Measurements from ENCODE around the gene CD300LD. TPM values are rescaled to one million over a fixed set of nuclear protein-coding genes. Genes with fewer than 3 reads are reported as not detected.

The CD300LD gene
- polyA plus RNA-seq, 1 of the 3 experiments (the other 2 are of a cell fraction) = not detected

DNA sequence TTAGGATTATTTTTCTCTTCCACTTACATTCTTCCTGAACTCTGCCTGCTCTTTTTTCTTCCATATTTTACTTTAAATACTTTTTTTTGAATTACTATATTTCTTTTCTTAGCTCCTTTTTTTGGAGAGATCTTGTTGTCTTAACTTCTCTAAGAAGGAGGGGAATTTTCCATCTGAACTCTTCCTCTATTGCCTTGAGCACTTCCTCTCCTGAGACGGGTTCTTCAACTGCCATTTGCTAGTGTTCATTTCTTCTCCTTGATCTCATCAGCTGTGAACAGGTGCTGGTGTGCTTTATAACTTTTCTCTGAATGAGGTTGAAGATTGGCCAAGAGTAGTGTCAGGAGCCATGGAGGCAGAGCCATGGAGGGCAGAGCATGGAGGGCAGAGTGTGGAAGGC, 15.1 kb upstream of the CD300LD start:
- Histone ChIP-seq H3K9me3 (no peaks in the 10 kb centered on the region), H3K4me2 (no peak overlapping the region), H2AFZ (ENCODE audit: low read depth) (no peak overlapping the region), H3K4me1 (ENCODE audit: control insufficient read depth in 1 of 2, insufficient read depth in 2 of 2, low read depth in 1 of 2, low read length in 1 of 2) (no peaks in the 10 kb centered on the region), H3F3A (replicated peaks; ENCODE audit: insufficient read depth) (no peaks in the 10 kb centered on the region), H3K9me2 (no peaks in the 10 kb centered on the region), H3K27ac (ENCODE audit: low read depth in 2 of 2, low read length in 1 of 2) (no peak overlapping the region), H4K20me1 (ENCODE audit: insufficient read depth) (no peaks in the 10 kb centered on the region), H3K27me3 (ENCODE audit: insufficient read depth) (no peaks in the 10 kb centered on the region), H3K36me3 (replicated peaks in 1 of 2; ENCODE audit: control insufficient read depth in 1 of 2, insufficient read depth in 2 of 2, low read length in 1 of 2) (no peaks in the 10 kb centered on the region), H3K9ac (no peak overlapping the region), H3K79me2 (ENCODE audit: insufficient read depth) (no peaks in the 10 kb centered on the region), H3K4me3 (ENCODE audit: low read depth in 2 of 2, low read length in 1 of 2) (no peak overlapping the region)
- POLR2A ChIA-PET = no interaction called here
- TF ChIP-seq, protein P1, sequence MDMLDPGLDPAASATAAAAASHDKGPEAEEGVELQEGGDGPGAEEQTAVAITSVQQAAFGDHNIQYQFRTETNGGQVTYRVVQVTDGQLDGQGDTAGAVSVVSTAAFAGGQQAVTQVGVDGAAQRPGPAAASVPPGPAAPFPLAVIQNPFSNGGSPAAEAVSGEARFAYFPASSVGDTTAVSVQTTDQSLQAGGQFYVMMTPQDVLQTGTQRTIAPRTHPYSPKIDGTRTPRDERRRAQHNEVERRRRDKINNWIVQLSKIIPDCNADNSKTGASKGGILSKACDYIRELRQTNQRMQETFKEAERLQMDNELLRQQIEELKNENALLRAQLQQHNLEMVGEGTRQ (IDR thresholded peaks at IDR 0.05; ENCODE audit: borderline replicate concordance, low read depth, low read length) = no peak
- TF ChIP-seq USF1 (IDR thresholded peaks at IDR 0.05; ENCODE audit: borderline replicate concordance, low read depth) (no peak), NFIC (IDR thresholded peaks at IDR 0.05; ENCODE audit: borderline replicate concordance) (no peak), SMC3 (IDR thresholded peaks at IDR 0.05; ENCODE audit: low read depth, low read length) (no peak), RCOR1 (IDR thresholded peaks at IDR 0.05; ENCODE audit: low read length) (no peak), POLR2AphosphoS5 (IDR thresholded peaks at IDR 0.05; ENCODE audit: low read depth, low read length) (no peak), TCF12 (IDR thresholded peaks at IDR 0.05) (no peak), EP300 (IDR thresholded peaks at IDR 0.05; ENCODE audit: borderline replicate concordance in 1 of 2, low read depth in 1 of 2, low read length in 1 of 2) (no peak), REST (IDR thresholded peaks at IDR 0.05; ENCODE audit: low read depth, low read length) (no peak), ELF1 (IDR thresholded peaks at IDR 0.05) (no peak), MXI1 (IDR thresholded peaks at IDR 0.05; ENCODE audit: low read depth, low read length) (no peak), JUND (IDR thresholded peaks at IDR 0.05) (no peak), YY1 (IDR thresholded peaks at IDR 0.05; ENCODE audit: low read depth) (no peak), CHD2 (IDR thresholded peaks at IDR 0.05; ENCODE audit: low read length, partially characterized antibody) (no peak)
- TF ChIP-seq, protein P2, sequence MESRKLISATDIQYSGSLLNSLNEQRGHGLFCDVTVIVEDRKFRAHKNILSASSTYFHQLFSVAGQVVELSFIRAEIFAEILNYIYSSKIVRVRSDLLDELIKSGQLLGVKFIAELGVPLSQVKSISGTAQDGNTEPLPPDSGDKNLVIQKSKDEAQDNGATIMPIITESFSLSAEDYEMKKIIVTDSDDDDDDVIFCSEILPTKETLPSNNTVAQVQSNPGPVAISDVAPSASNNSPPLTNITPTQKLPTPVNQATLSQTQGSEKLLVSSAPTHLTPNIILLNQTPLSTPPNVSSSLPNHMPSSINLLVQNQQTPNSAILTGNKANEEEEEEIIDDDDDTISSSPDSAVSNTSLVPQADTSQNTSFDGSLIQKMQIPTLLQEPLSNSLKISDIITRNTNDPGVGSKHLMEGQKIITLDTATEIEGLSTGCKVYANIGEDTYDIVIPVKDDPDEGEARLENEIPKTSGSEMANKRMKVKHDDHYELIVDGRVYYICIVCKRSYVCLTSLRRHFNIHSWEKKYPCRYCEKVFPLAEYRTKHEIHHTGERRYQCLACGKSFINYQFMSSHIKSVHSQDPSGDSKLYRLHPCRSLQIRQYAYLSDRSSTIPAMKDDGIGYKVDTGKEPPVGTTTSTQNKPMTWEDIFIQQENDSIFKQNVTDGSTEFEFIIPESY (IDR thresholded peaks at IDR 0.05; ENCODE audit: borderline replicate concordance, low read depth) = no peak
- 23% methylated on average over 1 of the region's 1 CpG for WGBS (ENCODE audit: low lambda C conversion rate)
- CTCF ChIA-PET = interaction anchor here (1.2 to 2.0 kb wide), 2 partner anchors 9 to 149 kb away, joined by 4 to 5 read pairs; no protein-coding TSS in a partner anchor
- DNase-seq = no peak
